Superior temporal gyrus (tissue), 1 donor: ENCODE data around the gene RBMS3.

Source experiments
- DNase-seq: peaks from one replicate; pipeline ENCODE4 v3.0.0-alpha.2; 2016; ENCODE audit errors: extremely low spot score

RBMS3 gene

DNA sequence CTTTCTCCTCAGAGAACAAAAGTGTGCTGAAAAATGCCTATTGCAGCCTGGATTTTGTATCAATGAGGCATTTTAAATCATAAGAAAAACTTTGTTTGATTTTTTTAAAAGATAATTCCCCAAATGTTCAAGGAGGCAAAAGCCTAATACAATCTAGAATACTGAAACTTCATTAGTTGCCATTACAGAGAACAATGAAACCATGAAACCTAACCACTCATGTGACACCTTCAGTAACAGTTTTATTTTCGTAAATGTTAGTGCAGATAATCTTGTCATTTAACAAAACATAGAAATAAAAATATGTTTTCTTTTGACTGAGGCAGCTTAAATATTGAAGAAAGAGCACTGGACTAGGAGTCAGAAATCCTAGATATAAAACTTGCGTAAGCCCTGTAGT lies 655.9 kb downstream of the RBMS3 start:
- no peak for DNase-seq

DNA sequence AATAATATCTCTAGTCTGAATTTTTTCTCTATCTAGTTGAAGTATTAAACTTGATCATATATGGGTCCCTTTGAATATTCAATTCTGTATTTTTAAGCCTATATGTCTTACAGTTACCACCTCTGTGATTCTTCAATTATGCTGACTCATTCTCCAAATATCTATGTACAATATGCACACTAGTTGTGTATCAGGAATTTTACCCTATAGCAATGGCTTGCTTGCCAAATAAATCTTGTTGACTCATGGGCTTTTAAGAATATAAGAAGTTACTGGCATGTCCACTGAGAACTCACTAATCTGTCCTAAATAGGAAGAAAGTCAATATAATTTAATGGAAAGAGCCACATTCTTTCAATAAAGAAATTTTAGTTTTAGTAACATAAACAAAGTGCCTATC lies 656.3 kb downstream of the RBMS3 start:
- DNase-seq, result no peak

DNA sequence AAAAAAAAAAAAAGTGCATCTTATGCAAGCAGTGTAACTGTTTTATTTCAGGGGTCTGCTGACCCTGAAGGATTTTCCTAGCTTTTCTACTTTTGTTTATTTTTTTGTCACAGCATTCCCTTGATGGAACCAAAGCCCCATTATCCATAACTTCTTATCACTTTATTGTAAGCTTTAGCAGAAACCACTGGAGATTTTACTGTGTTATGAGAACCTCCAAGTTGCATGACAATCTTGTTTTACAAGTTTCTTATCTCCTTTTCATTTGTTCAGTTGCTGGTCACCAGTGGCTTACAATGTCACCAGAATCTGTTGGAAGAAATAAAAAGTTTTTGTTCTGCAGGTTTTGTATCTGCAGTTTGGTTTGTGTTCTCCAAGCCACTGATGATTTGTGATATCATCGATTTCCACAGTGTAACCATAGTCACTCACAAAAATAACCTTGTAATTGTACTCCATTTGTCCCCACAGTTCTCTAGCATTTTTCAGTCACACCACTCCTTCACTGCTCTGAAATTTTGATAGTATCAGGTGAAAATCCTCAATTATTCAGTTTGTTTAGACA lies 660.0 kb downstream of the RBMS3 start:
- DNase-seq, result no peak

DNA sequence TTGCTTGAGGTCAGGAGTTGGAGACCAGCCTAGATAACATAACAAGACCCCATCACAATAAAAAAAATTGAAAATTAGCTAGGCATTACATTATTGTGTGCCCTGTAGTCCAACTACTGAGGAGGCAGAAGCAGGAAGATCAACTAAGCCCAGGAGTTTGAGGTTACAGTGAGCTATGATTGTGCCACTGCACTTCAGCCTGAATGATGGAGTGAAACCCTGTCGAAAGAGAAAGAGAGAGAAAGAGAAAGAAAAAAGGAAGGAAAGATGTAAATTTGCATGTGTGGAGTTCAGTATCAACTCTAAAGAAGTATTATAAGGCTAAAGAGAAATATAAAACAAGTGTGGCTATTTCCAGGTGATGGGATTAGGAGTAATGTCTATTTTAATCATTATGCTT lies 661.4 kb downstream of the RBMS3 start:
- no peak for DNase-seq

DNA sequence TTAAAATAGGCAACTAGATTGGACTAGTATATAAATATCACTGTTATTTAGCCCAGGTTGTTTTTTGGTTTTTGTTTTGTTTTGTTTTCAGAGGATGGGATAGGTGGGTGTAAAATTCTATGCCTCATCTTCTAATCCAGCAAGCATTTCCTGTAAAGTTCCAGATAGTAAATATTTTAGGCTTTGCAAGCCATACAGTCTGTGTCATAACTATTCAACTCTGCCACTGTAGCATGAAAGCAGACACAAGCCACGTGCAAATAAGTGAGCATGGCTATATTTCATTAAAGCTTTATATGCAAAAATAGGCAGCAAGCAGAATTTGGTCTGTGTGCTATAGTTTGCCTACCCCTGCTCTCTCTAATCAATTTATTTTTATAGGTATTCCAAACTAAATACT lies 668.3 kb downstream of the RBMS3 start:
- DNase-seq, result no peak

DNA sequence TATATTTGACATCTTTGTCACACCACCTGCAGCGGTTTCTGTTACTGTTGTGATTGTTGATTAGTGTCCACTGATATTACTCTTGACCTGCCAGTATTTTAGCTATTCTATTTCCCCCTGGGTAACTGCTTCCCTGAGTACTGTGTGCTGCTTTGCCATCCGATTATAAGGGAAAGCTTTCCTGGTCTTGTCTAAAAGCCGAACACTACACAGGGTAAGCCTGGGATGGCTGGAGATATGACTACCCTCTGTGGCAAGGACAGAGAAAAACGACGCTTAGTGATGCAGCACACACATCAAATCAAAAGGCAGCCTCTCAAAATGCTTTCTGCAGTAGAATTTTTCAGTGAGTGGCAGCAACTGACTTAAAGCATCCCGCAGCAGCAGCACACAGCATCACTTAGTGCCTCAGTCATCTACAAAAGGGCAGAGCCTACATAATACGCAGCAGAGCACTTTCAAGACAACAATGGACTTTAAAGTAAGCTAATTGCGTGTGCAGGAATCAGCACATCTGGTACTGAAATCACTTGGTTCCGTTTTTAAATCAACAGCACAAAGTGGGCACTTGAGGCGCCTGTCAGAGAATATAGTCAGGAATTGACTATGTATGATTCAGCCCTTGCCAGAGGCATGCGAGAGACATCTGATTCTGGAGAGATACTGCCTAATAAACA lies 669.2 kb downstream of the RBMS3 start:
- DNase-seq, result peak; percentile 34

DNA sequence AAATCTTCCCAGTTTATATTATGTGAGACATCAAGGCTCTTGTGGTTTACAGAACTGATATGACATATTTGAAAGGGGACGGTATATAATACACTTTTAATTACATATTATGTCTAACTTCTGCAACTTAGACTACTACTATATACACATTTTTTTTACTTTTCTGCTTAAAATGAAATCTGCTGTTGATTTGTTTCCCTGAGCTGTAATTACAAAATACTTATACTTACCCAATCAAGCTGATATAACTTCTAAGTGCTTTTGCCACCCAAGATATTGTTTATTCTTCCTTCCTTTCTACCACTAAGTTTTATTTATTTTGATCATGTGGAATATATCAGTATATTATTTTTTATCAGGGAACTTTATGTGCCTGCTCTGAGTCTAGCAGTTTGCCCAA lies 671.6 kb downstream of the RBMS3 start:
- DNase-seq, result no peak

DNA sequence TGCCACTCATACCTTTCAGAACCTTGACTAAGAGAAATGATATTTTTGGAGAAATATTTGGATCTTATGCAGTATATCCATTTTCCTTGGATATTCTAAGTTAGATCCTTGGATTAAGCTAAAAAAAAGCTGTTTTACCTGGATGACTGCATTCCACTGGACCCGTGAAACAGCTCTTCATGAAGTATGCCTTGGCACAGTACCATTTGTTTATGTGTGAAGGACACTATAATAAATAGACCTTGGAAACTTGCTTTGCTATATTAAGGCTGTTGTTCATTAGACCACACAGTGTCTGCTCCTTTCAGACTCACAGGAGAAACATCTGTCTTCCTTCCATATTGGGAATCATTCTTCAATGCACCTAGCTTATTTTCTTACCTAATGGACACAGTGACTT lies 674.5 kb downstream of the RBMS3 start:
- no peak for DNase-seq

DNA sequence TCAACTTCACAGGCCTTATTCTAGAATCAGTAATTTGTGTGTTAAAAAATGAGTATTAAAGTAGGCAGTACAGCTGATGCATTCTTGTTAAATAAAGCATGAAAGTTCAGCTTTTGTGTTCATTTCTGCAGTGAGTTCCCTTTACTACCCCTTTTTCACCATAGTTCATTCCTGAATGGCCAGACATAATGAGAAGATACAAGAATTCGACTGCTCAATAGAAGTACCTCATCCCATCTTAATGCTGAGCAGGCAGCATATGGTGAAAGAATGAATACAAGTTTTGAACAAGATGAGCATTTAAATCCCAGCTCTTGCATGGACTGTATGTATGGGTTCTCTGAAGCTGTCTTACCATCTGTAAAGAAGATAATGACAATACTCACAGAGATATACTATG lies 677.9 kb downstream of the RBMS3 start:
- no peak for DNase-seq

DNA sequence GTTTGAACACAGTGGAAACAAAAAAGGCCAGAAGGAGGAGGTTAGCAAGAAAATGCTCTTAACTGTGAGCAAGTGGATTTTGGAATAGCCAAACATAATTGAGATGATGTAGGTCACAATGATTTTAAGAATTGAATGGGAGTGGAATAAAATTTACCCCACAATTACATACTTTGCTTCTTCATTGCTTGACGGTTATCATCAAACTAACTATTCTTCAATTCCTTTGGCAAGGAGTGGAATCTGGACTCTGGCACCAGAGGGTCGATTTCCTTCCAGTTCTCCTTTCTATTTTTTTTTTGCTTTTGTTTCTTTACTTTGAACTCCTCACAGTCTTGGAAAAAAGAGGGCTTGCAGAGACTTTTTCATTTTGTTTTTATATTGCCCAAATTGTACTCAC lies 691.0 kb downstream of the RBMS3 start:
- no peak for DNase-seq

DNA sequence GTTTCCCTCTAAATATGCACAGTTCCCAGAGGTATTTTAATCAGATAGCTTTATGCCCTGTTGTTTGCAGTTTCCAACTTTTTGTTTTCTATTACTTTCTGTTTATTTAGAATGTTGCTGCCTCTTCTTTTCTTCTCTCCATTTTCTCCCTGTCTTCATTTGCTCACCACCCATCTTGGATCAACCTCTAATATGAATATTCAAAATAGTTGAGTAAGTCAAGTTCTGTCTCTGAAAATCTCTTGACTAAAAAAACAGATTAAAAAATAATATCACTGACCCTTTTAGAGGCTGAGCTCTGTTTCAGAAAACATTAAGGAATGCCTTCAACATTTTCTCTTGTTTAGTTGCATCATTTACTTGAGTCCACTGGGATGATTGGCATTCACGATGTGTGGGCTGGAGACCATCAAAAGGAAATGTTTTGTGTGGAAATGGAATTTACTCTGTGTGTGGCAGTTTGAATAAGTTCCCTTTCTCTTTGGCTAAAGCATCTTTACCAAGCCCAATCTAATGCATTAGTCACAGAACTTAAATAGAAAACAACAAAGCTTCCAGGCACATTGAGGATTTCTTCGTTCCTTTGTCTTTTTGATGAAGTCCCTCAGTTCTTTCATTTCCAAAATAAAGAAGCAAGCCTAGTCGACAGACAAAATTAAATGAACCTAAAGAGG lies 691.6 kb downstream of the RBMS3 start:
- no peak for DNase-seq

DNA sequence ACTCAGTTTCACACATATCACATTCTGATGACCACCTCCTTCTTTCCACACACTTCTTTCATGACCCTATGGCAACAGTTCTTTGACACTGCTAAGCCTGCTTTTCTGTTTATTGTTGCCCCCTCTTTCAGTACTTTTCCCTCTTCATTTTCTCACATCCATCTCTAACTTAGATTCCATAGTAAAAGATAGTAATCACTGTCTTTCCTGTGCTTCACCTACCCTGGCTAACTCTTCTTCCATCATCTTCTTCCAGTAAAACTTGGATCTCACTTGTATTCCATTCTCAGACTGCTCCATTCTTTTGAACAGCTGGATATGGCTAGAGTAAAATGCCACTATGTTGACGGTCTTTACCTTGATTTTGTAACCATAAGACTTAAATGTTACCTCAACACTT lies 692.9 kb downstream of the RBMS3 start:
- DNase-seq, result no peak

DNA sequence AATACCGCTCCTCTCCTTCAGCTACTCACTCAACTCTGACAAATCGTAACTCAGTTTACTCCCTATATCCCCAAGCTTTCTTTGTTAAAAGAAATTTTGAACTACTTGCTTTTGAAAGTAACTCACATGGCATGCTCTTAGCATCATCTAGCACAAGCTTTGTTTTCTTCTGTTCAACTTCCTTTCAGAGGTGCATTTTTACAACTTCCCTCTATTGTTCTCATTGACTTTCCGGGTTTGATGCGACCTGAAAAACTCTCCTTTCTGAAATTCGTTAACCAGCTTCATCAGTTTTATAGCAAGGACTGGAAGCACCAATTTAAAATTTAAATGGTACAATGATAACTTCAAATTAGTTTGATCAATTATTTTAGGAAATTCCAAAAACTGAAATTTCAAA lies 696.0 kb downstream of the RBMS3 start:
- no peak for DNase-seq

DNA sequence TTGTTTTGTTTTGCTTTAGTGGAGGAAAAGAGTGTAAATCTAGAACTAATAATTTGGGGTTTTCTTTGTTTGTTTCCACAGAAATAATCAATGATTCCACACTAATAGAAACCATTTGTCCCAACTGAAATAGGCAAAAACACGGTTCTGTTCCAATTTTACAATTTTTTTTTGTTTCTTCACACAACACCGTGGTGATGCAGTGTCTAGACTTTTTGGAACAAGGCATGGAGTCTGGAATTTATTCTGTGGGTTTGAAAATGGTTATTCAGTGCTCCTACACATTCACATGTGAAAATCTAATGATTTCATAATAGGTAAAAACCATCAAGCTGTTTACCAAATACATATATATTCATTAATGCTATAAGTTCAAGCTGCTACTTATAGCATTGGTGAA lies 696.5 kb downstream of the RBMS3 start:
- DNase-seq, result no peak

DNA sequence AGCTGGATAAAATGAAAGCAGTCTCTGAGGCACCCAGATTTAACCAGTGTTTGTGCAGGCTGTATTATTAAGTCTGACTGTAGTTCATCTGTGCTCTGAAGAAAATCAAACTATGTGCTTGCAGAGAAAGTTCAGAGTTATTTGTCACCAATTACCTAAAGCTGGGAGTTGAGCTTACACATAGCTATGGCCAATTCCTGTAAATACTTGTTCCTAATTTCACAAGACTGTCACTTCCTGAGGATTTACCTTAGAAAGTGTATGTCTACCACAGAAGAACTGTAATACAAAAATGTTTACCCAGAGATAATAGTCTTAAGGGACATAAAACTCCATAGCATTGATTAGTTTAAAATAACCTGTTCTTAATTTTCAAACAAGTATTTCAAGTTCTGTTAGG lies 697.2 kb downstream of the RBMS3 start:
- DNase-seq, result no peak

DNA sequence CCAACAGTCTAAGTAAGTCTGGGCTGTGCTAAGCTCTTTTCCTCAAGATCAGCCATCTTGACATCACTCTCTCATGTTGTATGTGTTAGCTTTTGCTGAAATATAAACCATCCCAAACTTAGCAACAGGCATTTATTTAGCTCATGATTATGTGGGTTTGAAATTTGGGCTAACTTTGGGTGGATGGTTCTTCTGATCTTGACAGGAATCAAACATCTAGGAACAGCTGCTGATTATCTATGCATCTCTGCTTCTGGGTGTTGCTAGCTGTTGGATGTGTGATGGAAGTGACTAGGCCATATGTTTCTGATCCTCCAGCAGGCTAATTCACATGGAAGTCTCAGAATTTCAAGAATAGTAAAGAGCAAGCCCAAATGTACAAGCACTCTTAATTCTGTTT lies 710.3 kb downstream of the RBMS3 start:
- DNase-seq, result no peak

DNA sequence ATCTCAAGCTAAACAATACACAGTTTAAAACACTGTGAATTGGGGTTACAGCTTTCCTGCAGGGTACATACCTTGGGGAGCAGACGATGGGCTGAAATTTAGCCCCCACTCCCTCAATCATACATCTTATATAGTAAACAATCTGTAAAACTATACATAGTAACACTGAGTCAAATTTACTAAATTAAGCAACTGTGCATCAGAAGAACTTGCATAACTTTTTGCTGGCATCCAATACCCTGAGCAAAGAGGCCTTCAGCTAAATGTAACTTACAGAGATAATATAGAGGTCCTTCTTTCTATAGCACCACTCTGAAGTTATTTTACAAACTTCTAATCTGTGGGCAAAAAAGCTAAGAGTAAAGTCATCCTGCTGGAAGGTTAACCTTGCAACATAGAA lies 721.9 kb downstream of the RBMS3 start:
- DNase-seq, result no peak

DNA sequence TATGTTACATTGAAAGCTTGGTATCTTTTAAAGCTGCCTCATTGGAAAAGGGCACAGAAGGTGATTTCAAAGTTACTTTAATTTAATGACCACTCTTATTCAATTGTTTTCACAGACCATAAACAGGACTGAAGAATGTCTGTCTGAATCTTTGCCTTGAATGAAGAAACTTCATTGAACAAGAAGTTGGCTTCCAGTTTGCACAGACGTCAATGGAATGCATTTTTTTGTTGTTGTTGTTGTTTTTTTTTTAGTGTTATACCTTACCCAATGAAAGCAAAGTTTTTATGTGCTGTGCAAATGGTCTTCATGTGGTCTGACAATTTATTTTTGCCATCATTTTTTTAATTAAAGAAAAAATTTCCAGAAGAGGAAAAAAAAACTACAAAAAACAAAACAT lies 722.9 kb downstream of the RBMS3 start:
- no peak for DNase-seq

DNA sequence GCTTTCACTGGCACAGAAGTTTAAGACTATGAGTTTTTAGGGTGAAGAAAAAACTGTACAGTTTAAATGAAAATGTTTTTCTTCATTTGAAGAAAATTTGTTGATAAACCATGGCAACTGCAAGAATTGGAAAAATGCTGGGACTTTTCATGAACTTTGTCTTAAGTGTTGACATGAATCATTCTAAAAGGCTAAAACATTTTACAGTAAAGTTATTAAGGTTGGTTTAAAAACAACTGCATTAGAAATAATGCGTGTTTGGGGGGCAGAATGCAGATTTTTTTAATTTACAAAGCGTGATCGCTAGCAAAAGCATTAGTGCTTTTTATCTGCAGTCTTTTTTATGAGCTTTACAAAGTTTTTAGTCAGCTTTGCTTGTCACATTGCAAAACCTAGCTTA lies 723.6 kb downstream of the RBMS3 start:
- no peak for DNase-seq

DNA sequence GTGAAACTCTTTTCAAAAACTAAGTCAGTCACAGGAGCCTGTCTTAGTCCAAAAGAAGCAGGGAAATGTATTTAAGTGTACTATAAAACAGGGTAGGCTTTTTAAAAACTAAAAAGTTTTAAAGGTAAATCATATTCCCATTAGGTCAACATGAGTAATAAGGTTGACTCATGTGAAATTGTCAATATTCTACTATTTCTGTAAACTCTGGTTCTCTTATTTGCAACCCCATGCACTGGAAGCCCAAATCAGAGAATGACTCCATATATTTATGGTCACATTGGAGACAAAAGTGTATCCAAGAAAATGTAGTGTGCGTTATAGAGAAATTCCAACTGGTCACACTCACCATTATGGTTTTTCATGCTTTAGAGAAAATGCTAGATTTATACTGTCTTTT lies 725.2 kb downstream of the RBMS3 start:
- no peak for DNase-seq

DNA sequence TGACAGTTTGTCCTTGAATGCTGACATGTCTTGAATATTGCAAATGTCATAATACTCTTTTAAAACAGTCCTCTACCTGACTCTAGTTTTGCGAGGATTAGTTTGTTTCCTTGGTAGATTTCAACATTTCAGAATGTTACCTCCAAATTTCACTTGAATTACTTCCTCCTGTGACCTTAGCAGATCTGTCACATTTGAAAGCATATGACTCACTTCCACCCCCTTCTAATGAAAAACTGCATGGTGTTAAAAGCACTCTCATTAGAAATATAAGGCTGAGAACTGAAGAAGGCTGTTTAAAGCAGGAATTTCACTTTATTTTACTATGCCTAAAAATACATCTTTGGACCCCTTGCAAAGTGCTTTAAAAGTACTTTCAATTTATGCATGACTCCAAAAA lies 726.8 kb downstream of the RBMS3 start:
- DNase-seq, result no peak

DNA sequence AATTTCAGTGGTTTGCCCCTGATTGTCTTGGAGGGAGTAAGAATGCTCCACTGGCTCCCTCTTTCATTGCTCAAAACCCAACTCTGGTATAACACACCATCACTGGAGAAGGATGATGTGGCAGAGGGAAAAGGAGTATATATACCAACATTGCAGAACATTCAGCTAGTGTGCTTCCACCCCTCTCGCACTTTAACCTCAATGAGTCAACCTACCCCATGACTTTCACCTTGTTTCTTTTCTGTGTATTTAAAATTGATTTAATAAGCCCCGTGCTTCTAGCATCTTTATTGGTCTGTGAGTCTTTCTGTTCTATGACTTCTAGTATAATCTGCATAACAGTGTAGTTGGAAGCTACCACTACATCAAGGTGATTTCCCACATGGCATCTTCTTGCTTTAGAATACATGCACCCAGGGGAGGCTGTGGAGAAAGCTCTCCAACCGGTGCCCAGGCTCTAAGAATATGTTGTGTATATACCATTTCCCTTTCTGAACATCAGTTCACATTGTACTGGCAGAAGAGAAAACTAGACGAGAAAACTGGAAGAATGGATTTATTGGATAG lies 730.4 kb downstream of the RBMS3 start:
- DNase-seq, result no peak

DNA sequence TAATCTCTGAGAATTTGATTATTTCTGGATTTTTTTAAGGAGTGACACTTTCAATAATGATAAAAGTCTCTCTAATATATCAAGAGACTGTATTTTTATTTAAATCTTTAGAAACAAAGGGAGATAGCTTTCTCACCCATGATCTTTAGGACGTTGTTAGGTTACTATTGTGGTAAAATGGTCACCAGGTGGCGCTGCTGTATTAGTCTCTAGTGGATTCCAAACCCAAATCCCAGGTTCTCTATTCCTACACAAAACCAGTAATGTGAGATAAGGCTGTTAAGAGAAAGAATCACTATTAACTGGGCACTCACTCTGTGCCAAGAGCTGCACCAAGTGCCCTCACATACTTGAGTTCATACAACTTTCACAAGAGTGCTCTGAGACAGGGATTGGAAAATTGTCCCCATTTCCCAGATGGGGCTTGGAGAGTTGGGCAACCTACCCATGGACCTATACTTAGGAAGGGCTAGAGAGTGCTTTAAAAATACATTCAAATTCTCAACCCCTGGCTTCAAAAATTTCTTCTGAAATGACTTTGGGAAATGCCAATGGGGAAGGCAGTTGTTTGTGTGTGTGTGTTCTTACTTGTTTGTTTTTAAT lies 732.2 kb downstream of the RBMS3 start:
- peak; percentile 88 for DNase-seq
